ENCODE measurements around the gene ING1. TPM values are rescaled to one million over a fixed set of nuclear protein-coding genes. Genes with fewer than 3 reads are reported as not detected.

ING1 gene
- total and polyA plus RNA-seq, 2 of the 4 experiments (the other 2 are of a cell fraction), result 9.1 to 13.5 TPM

DNA sequence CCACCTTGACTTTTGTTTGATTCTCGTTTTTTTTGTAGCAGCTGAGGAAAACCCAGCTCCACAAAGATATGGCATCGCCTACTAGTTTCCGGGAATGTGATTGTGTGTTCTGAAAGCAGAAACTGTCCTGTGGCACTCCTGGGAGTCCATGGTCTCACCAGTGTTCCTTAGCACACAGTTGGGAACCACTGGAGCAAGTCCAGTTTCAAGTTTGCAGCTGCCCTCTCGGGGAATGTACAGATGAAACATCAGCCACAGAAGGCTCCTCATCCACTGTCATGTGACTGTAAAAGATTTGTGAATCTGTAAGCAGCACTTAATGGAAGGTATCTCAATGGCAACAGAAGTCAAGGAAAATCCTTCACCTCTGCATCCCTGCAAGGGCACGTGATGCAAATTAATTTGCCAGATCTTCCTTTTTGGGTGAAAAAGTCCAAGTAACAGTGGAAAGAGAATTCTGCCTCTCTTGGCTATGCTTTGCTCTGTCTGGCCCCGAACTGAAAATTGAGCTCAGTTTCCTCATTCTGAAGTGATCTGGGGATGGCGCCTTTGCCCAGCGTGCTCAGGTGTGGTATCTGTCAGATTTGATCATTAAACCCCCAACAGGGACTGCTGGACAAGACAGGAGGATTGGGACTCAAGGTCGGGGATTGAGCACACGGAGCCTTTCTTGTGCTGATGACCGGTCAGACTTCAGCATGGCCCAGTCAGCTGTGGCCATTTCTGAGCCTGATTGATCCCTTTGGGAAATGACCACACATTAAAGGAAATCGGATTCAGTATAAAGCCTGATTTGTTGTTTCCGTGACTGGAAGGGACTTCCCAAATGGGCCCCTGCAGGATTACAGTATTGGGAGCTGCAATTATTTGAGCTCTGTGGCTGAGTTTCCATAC, 58.8 kb downstream of the ING1 start:
- Histone ChIP-seq H4K91ac (ENCODE audit: insufficient read depth, low read depth, low read length) (no peak overlapping the region), H3K27me3 (ENCODE audit: control insufficient read depth, insufficient read depth, low read length) (peaks cover 26% of the 10 kb centered on the region), H3K14ac (replicated peaks; ENCODE audit: low read depth, low read length) (no peak overlapping the region), H3K4ac (ENCODE audit: low read depth, low read length) (no peak overlapping the region), H2BK5ac (ENCODE audit: low read depth, low read length, poor library complexity, severe bottlenecking) (no peak overlapping the region), H3K23ac (ENCODE audit: low read depth, low read length) (no peak overlapping the region), H2AK5ac (ENCODE audit: low read depth, low read length) (no peak overlapping the region), H2BK120ac (ENCODE audit: low read depth, low read length) (no peak overlapping the region), H3K9me1 (ENCODE audit: insufficient read depth, low read length) (no peaks in the 10 kb centered on the region), H2AFZ (replicated peaks; ENCODE audit: low read length, poor library complexity) (no peak overlapping the region), H4K20me1 (ENCODE audit: insufficient read depth, low read length) (no peaks in the 10 kb centered on the region), H3K4me2 (ENCODE audit: low read depth, low read length) (no peak overlapping the region), H3K79me1 (ENCODE audit: low read depth in 1 of 2, low read length in 2 of 2) (no peaks in the 10 kb centered on the region), H2BK15ac (ENCODE audit: low read depth, low read length) (no peak overlapping the region), H2BK20ac (ENCODE audit: low read depth, low read length) (no peak overlapping the region), H3K9me3 (ENCODE audit: control insufficient read depth, insufficient read depth, low read length) (no peaks in the 10 kb centered on the region), H2AK9ac (replicated peaks; ENCODE audit: low read depth, low read length, poor library complexity) (no peak overlapping the region), H3K36me3 (ENCODE audit: control insufficient read depth, insufficient read depth, low read length) (no peaks in the 10 kb centered on the region), H3K18ac (ENCODE audit: low read depth, low read length) (no peak overlapping the region), H3K9ac (ENCODE audit: low read depth, low read length) (no peak overlapping the region), H4K8ac (ENCODE audit: low read depth in 2 of 2, low read length in 2 of 2) (no peak overlapping the region), H3K27ac (ENCODE audit: insufficient read depth, low read length) (no peak overlapping the region), H4K5ac (ENCODE audit: low read depth, low read length) (no peak overlapping the region), H3K4me1 (ENCODE audit: control insufficient read depth, insufficient read depth, low read length) (no peaks in the 10 kb centered on the region; the same call in 1 of the 2 replicates), H3K4me3 (ENCODE audit: insufficient read depth, low read depth, low read length) (no peak overlapping the region), H3K56ac (ENCODE audit: extremely low read depth, insufficient read depth, low read length) (no peak overlapping the region)
- no TSS peak for BruUV-seq (replicated peaks)
- ChIA-PET CTCF (no interaction called here), POLR2A (ENCODE audit: unreplicated experiment) (no interaction called here)
- in situ Hi-C loops (cut with MboI; ENCODE audit: low sequenced_read_pairs), result no loop called here
- no peak for DNase-seq
- 88% methylated on average over 6 of the region's 13 CpGs; no CpG with 5 or more reads in 1 of the 2 experiments for WGBS, 2 experiments (ENCODE audit: extremely low coverage in 2 of 2, insufficient read length in 1 of 2)
- dilution Hi-C loops (cut with HindIII; ENCODE audit: low sequenced_read_pairs, unreplicated experiment), result no loop called here
- intact Hi-C loops (cut with micrococcal nuclease), result no loop called here
- no peak for ATAC-seq (ENCODE audit: low read depth)
- TF ChIP-seq FOS (IDR thresholded peaks at IDR 0.05; ENCODE audit: low read depth, low read length) (no peak), POLR2A (IDR thresholded peaks at IDR 0.05; ENCODE audit: low read depth, low read length) (no peak), BHLHE40 (IDR thresholded peaks at IDR 0.05; ENCODE audit: low read depth, low read length) (no peak), RFX5 (IDR thresholded peaks at IDR 0.05; ENCODE audit: low read depth, low read length) (no peak), MAFK (IDR thresholded peaks at IDR 0.05; ENCODE audit: low read depth, low read length) (no peak), CEBPB (IDR thresholded peaks at IDR 0.05; ENCODE audit: low read depth, low read length) (no peak), MXI1 (IDR thresholded peaks at IDR 0.05; ENCODE audit: borderline replicate concordance, low read depth, low read length) (no peak), NFE2L2 (IDR thresholded peaks at IDR 0.05; ENCODE audit: low read depth, low read length) (no peak), RCOR1 (IDR thresholded peaks at IDR 0.05; ENCODE audit: insufficient replicate concordance, low read length) (no peak), MAZ (IDR thresholded peaks at IDR 0.05; ENCODE audit: borderline replicate concordance, low read depth, low read length) (no peak), RAD21 (IDR thresholded peaks at IDR 0.05; ENCODE audit: low read length) (no peak), CHD1 (IDR thresholded peaks at IDR 0.05; ENCODE audit: low read depth, low read length) (no peak)
- TF ChIP-seq, protein P1, sequence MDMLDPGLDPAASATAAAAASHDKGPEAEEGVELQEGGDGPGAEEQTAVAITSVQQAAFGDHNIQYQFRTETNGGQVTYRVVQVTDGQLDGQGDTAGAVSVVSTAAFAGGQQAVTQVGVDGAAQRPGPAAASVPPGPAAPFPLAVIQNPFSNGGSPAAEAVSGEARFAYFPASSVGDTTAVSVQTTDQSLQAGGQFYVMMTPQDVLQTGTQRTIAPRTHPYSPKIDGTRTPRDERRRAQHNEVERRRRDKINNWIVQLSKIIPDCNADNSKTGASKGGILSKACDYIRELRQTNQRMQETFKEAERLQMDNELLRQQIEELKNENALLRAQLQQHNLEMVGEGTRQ (IDR thresholded peaks at IDR 0.05; ENCODE audit: low read depth, low read length), result no peak
- TF ChIP-seq, protein P2, sequence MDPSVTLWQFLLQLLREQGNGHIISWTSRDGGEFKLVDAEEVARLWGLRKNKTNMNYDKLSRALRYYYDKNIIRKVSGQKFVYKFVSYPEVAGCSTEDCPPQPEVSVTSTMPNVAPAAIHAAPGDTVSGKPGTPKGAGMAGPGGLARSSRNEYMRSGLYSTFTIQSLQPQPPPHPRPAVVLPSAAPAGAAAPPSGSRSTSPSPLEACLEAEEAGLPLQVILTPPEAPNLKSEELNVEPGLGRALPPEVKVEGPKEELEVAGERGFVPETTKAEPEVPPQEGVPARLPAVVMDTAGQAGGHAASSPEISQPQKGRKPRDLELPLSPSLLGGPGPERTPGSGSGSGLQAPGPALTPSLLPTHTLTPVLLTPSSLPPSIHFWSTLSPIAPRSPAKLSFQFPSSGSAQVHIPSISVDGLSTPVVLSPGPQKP (IDR thresholded peaks at IDR 0.05; ENCODE audit: borderline replicate concordance, low read depth, low read length), result no peak
- TF ChIP-seq, protein P3, sequence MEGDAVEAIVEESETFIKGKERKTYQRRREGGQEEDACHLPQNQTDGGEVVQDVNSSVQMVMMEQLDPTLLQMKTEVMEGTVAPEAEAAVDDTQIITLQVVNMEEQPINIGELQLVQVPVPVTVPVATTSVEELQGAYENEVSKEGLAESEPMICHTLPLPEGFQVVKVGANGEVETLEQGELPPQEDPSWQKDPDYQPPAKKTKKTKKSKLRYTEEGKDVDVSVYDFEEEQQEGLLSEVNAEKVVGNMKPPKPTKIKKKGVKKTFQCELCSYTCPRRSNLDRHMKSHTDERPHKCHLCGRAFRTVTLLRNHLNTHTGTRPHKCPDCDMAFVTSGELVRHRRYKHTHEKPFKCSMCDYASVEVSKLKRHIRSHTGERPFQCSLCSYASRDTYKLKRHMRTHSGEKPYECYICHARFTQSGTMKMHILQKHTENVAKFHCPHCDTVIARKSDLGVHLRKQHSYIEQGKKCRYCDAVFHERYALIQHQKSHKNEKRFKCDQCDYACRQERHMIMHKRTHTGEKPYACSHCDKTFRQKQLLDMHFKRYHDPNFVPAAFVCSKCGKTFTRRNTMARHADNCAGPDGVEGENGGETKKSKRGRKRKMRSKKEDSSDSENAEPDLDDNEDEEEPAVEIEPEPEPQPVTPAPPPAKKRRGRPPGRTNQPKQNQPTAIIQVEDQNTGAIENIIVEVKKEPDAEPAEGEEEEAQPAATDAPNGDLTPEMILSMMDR (conservative IDR thresholded peaks at IDR 0.05; ENCODE audit: low read depth, low read length), result no peak

All from IMR-90 (cell line).